Naive thymus-derived CD4-positive, alpha-beta T cell (primary cell): ENCODE results near the gene PRDM13. TPM values are rescaled to one million over a fixed set of nuclear protein-coding genes. Genes with fewer than 3 reads are reported as not detected.

Experiments used
- ATAC-seq: fragments of 150-1000 bp; cut with Tn5 transposase; 2 replicates; pipeline ENCODE4 v1.10.0; 2021; ENCODE audit warnings: mild to moderate bottlenecking, moderate library complexity
- CTCF ChIA-PET: fragments of 350-600 bp; sonication (Branson Sonifier 250); formaldehyde crosslinking; loops from one replicate; lab custom pipeline; 2021; ENCODE audit warnings: antibody characterized with exemption; lab: Charles Lee
- POLR2A ChIA-PET: fragments of 350-600 bp; sonication (Branson Sonifier 250); formaldehyde crosslinking; loops from one replicate; lab custom pipeline; 2021; ENCODE audit warnings: antibody characterized with exemption, inconsistent platforms; lab: Charles Lee
- DNase-seq, 9 donors: peaks; one replicate each; pipeline versions ENCODE4 v3.0.0 to v3.0.0-alpha.2; 2020 to 2022; ENCODE audit warnings: mixed read lengths in 1 of 9
- H3K27ac ChIP-seq: one replicate; pipeline ENCODE4 v1.7.0; 2013; ENCODE audit warnings: mild to moderate bottlenecking, low read depth, low read length, moderate library complexity
- H3K27me3 ChIP-seq, 2 donors: one replicate each; pipeline ENCODE4 v1.7.0; 2013; ENCODE audit warnings: low read length in 2 of 2, mild to moderate bottlenecking in 2 of 2, moderate library complexity in 2 of 2; ENCODE audit not compliant: control insufficient read depth in 2 of 2, insufficient read depth in 2 of 2
- H3K36me3 ChIP-seq, 3 experiments: 1 replicate in 2 of 3; 2 replicates in 1 of 3; pipeline ENCODE4 v1.7.0; 2013; ENCODE audit warnings: low read length in 3 of 3, mild to moderate bottlenecking in 3 of 3, moderate library complexity in 1 of 3; ENCODE audit not compliant: insufficient read depth in 3 of 3, control insufficient read depth in 2 of 3
- H3K4me1 ChIP-seq, 2 donors: one replicate each; pipeline ENCODE4 v1.7.0; 2013; ENCODE audit warnings: low read length in 2 of 2, mild to moderate bottlenecking in 2 of 2, moderate library complexity in 1 of 2; ENCODE audit not compliant: control insufficient read depth in 2 of 2, insufficient read depth in 2 of 2
- H3K4me3 ChIP-seq: 2 replicates; pipeline ENCODE4 v1.7.0; 2013; ENCODE audit warnings: mild to moderate bottlenecking, low read length
- H3K9me3 ChIP-seq, 3 experiments: 1 replicate in 2 of 3; 2 replicates in 1 of 3; pipeline ENCODE4 v1.7.0; 2013; ENCODE audit warnings: low read length in 3 of 3; ENCODE audit not compliant: control insufficient read depth in 2 of 3
- H3K27ac Mint-ChIP-seq, 9 donors: one replicate each; pipeline ENCODE4 v1.8.0; 2020 to 2022; ENCODE audit warnings: mixed read lengths in 9 of 9, mild to moderate bottlenecking in 8 of 9, moderate library complexity in 5 of 9, inconsistent platforms in 2 of 9
- H3K27me3 Mint-ChIP-seq, 5 donors: one replicate each; pipeline ENCODE4 v1.8.0; 2021 to 2022; ENCODE audit warnings: mixed read lengths in 5 of 5, mild to moderate bottlenecking in 1 of 5
- H3K36me3 Mint-ChIP-seq, 5 donors: one replicate each; pipeline ENCODE4 v1.8.0; 2020 to 2022; ENCODE audit warnings: mixed read lengths in 5 of 5, mild to moderate bottlenecking in 3 of 5, inconsistent platforms in 1 of 5
- H3K4me1 Mint-ChIP-seq, 7 donors: one replicate each; pipeline ENCODE4 v1.8.0; 2020 to 2022; ENCODE audit warnings: mixed read lengths in 7 of 7, mild to moderate bottlenecking in 3 of 7, inconsistent platforms in 1 of 7
- H3K4me3 Mint-ChIP-seq, 10 donors: one replicate each; pipeline ENCODE4 v1.8.0; 2020 to 2022; ENCODE audit warnings: mild to moderate bottlenecking in 10 of 10, mixed read lengths in 10 of 10, moderate library complexity in 6 of 10, inconsistent platforms in 2 of 10
- H3K9me3 Mint-ChIP-seq, 11 donors: one replicate each; pipeline ENCODE4 v1.8.0; 2020 to 2022; ENCODE audit warnings: mixed read lengths in 11 of 11, mild to moderate bottlenecking in 4 of 11, inconsistent platforms in 1 of 11, moderate library complexity in 1 of 11
- intact Hi-C, 2 donors: fragments of 100-400 bp; cut with micrococcal nuclease; formaldehyde crosslinking; loops; one replicate each; pipeline ENCODE4 v1.15.1; 2023
- polyA plus RNA-seq, 2 donors: library from polyadenylated mRNA; unstranded; fragments of 300-500 nt; fragmentation: Illumina TruSeq; gene quantifications; one replicate each; pipeline ENCODE4 v1.2.3, GENCODE V29; 2021
- total RNA-seq, 6 experiments: library from RNA in 5 of 6; stranded (reverse) in 5 of 6; gene quantifications; 1 replicate in 5 of 6; 2 replicates in 1 of 6; pipeline ENCODE4 v1.2.3 and lab custom pipeline; 2021 to 2026

PRDM13 gene
- total and polyA plus RNA-seq, 7 experiments from 2014 or later: not detected

GRCh38 chr6:99607416-99608036, 893 bp downstream of the PRDM13 start:
- peaks cover 22 to 55% (median 33%) of the 10 kb centered on the region in 7 donors for H3K4me1 Mint-ChIP-seq
- Histone ChIP-seq H3K4me3 (no peak overlapping the region), H3K4me1 (peaks cover 22 to 26% of the 10 kb centered on the region in 2 donors), H3K9me3 (peaks cover 0 to 4% (median 0%) of the 10 kb centered on the region in 3 experiments), H3K27ac (no peak overlapping the region), H3K27me3 (peaks cover 44 to 49% of the 10 kb centered on the region in 2 donors), H3K36me3 (no peaks in the 10 kb centered on the region)
- intact Hi-C loops: loop anchor here in 1 of 2 donors (2.0 to 5.0 kb wide), 2 partner anchors 777 to 840 kb away; no protein-coding TSS in a partner anchor
- ChIA-PET POLR2A (no interaction called here), CTCF (no interaction called here)
- no peak for ATAC-seq
- H3K27me3 Mint-ChIP-seq: peaks cover 81 to 94% (median 84%) of the 10 kb centered on the region in 5 donors
- H3K4me3 Mint-ChIP-seq: peak overlapping the region in 1 of 10 donors; percentile 7
- peaks cover 3 to 32% (median 13%) of the 10 kb centered on the region in 11 donors for H3K9me3 Mint-ChIP-seq
- peaks cover 0 to 6% (median 0%) of the 10 kb centered on the region in 5 donors for H3K36me3 Mint-ChIP-seq
- DNase-seq: no peak
- H3K27ac Mint-ChIP-seq: peak overlapping the region in 1 of 9 donors; percentile 73

- Histone ChIP-seq H3K4me1 (peaks cover 17 to 23% of the 10 kb centered on the region in 2 donors), H3K4me3 (no peak overlapping the region), H3K27ac (no peak overlapping the region), H3K9me3 (peaks cover 0 to 4% (median 0%) of the 10 kb centered on the region in 3 experiments), H3K27me3 (peaks cover 40 to 49% of the 10 kb centered on the region in 2 donors), H3K36me3 (no peaks in the 10 kb centered on the region)
- ATAC-seq (no peak), DNase-seq (no peak)
- intact Hi-C loops: loop anchor here in 1 of 2 donors (5.0 kb wide), 1 partner anchor 839 kb away; no protein-coding TSS in a partner anchor
- H3K27me3 Mint-ChIP-seq: peaks cover 76 to 94% (median 80%) of the 10 kb centered on the region in 5 donors
- peaks cover 0 to 6% (median 0%) of the 10 kb centered on the region in 5 donors for H3K36me3 Mint-ChIP-seq
- H3K4me1 Mint-ChIP-seq: peaks cover 18 to 49% (median 28%) of the 10 kb centered on the region in 7 donors
- ChIA-PET CTCF (no interaction called here), POLR2A (no interaction called here)
- H3K27ac Mint-ChIP-seq: peak overlapping the region in 1 of 9 donors; percentile 59
- peaks cover 3 to 32% (median 13%) of the 10 kb centered on the region in 11 donors for H3K9me3 Mint-ChIP-seq
- peak overlapping the region in 1 of 10 donors; percentile 27 for H3K4me3 Mint-ChIP-seq
These were observed 1.6 kb downstream of the PRDM13 start for GRCh38 chr6:99608059-99608885.

DNA sequence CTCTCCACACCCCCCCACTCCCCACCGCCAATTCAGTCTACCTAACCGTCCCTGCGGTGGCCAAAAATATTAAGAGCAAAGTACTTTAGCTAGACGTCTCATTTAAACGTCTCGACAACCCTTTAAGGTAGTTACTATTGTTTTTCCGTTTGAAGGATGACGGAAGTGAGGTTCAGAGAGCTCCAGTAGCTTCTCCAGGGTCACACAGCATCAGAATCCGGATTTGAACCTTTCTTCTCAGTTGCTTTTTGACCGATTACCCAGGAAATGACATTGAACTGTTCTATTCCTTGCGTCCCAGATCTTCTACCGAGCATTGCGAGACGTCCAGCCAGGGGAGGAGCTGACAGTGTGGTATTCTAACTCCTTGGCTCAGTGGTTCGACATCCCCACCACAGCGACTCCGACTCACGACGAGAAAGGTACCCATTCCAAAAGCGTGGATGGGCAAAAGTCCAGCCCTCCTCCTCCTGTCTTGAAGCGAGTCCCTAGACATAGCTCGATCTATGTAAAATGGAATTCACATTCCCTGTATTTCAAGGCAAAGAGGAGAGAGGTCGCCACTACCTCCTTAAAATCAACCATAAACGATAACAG, 2.4 kb downstream of the PRDM13 start:
- peak overlapping the region in 1 of 10 donors; percentile 6 for H3K4me3 Mint-ChIP-seq
- DNase-seq: no peak
- peaks cover 13 to 18% of the 10 kb centered on the region in 2 donors for H3K4me1 ChIP-seq
- H3K9me3 ChIP-seq: peaks cover 0 to 4% (median 0%) of the 10 kb centered on the region in 3 experiments
- peaks cover 71 to 89% (median 78%) of the 10 kb centered on the region in 5 donors for H3K27me3 Mint-ChIP-seq
- H3K27me3 ChIP-seq: peaks cover 32 to 44% of the 10 kb centered on the region in 2 donors
- ATAC-seq: no peak
- H3K4me3 ChIP-seq: no peak overlapping the region
- H3K36me3 ChIP-seq: no peaks in the 10 kb centered on the region
- H3K9me3 Mint-ChIP-seq: peaks cover 3 to 32% (median 13%) of the 10 kb centered on the region in 11 donors
- POLR2A ChIA-PET: no interaction called here
- CTCF ChIA-PET: no interaction called here
- H3K27ac Mint-ChIP-seq: peak overlapping the region in 2 of 9 donors; percentile 15 to 61
- intact Hi-C loops: loop anchor here in 1 of 2 donors (5.0 kb wide), 1 partner anchor 838 kb away; no protein-coding TSS in a partner anchor
- H3K4me1 Mint-ChIP-seq: peaks cover 11 to 42% (median 26%) of the 10 kb centered on the region in 7 donors
- H3K27ac ChIP-seq: no peak overlapping the region
- peaks cover 0 to 6% (median 0%) of the 10 kb centered on the region in 5 donors for H3K36me3 Mint-ChIP-seq

DNA sequence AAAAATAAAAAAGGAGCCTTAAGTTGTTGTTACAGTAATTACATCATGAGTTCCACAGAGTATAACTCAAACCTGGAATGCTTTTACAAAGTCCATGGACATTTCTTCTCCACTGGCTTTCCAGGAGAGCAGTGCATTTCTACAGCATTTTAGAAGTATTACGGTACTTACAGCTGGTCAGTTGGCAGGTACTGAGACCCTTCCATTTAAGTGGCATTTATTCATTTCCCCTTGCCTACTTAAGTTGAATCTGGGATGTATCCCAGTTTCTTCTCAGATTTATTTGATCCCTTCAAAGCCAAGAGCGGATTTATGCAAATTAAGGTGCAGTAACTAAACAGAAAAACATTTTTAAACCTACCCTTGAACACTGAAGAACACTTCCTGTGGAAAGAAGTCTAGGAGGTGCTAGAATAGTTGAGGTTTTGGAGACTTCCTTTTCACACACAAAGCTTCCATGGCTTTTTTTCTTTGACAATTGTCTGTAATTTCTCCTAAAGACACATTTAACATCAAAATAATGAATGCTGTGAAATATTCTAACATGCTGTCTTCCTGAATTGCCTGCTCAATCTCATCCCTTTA, 3.4 kb downstream of the PRDM13 start:
- DNase-seq: no peak
- H3K4me1 ChIP-seq: peaks cover 16 to 19% of the 10 kb centered on the region in 2 donors
- ChIA-PET POLR2A (interaction anchor here (0.6 kb wide), 1 partner anchor 19 kb away, joined by 3 read pairs; no protein-coding TSS in a partner anchor), CTCF (no interaction called here)
- H3K27me3 ChIP-seq: peaks cover 24 to 44% of the 10 kb centered on the region in 2 donors
- H3K4me3 ChIP-seq: no peak overlapping the region
- peaks cover 14 to 44% (median 24%) of the 10 kb centered on the region in 7 donors for H3K4me1 Mint-ChIP-seq
- no peak for ATAC-seq
- H3K27ac ChIP-seq: no peak overlapping the region
- peaks cover 0 to 7% (median 0%) of the 10 kb centered on the region in 5 donors for H3K36me3 Mint-ChIP-seq
- H3K9me3 Mint-ChIP-seq: peaks cover 3 to 30% (median 14%) of the 10 kb centered on the region in 11 donors
- intact Hi-C loops: loop anchor here (2.0 to 5.0 kb wide), 4 partner anchors 88 to 1792 kb away; no protein-coding TSS in a partner anchor
- peaks cover 67 to 87% (median 76%) of the 10 kb centered on the region in 5 donors for H3K27me3 Mint-ChIP-seq
- peaks cover 0 to 4% (median 0%) of the 10 kb centered on the region in 3 experiments for H3K9me3 ChIP-seq
- H3K4me3 Mint-ChIP-seq: peak overlapping the region in 2 of 10 donors; percentile 12 to 33
- H3K36me3 ChIP-seq: no peaks in the 10 kb centered on the region
- H3K27ac Mint-ChIP-seq: no peak overlapping the region

DNA sequence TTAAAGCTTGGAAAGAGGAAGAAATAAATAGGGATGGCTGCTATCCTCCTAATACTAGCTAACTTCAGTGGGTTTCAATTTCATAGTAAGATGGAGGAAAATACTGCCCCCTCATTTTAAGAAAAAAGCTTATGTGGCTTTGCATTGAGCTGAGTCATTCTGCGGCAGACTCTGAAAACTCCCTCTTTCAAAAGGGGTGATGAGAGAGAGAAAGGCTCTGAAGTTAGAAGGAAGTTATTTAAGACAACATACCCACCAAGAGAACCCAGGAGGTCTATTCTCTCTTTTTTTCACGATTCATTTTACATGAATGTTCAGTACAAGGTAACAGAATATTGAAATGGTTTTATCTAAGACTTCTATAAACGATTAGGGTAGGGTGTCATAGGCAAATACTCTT, 4.5 kb downstream of the PRDM13 start:
- intact Hi-C loops: loop anchor here (1.0 to 5.0 kb wide), 4 partner anchors 8 to 1791 kb away; no protein-coding TSS in a partner anchor
- DNase-seq (no peak), ATAC-seq (peak; percentile 38)
- peaks cover 67 to 87% (median 76%) of the 10 kb centered on the region in 5 donors for H3K27me3 Mint-ChIP-seq
- CTCF ChIA-PET: interaction anchor here (0.7 kb wide), 1 partner anchor 38 kb away, joined by 3 read pairs; no protein-coding TSS in a partner anchor
- peaks cover 15 to 43% (median 22%) of the 10 kb centered on the region in 7 donors for H3K4me1 Mint-ChIP-seq
- Histone ChIP-seq H3K27me3 (peaks cover 18 to 44% of the 10 kb centered on the region in 2 donors), H3K9me3 (peaks cover 0 to 4% (median 0%) of the 10 kb centered on the region in 3 experiments), H3K27ac (no peak overlapping the region), H3K36me3 (no peaks in the 10 kb centered on the region), H3K4me1 (peaks cover 16% of the 10 kb centered on the region in 2 donors), H3K4me3 (no peak overlapping the region)
- POLR2A ChIA-PET: no interaction called here
- H3K27ac Mint-ChIP-seq: no peak overlapping the region
- peaks cover 0 to 7% (median 0%) of the 10 kb centered on the region in 5 donors for H3K36me3 Mint-ChIP-seq
- H3K9me3 Mint-ChIP-seq: peaks cover 3 to 28% (median 10%) of the 10 kb centered on the region in 11 donors
- H3K4me3 Mint-ChIP-seq: no peak overlapping the region
